ENCODE measurements around the gene COL1A2. TPM values are rescaled to one million over a fixed set of nuclear protein-coding genes. Genes with fewer than 3 reads are reported as not detected.
A peak's percentile ranks its signal among the peaks of the same experiment; 100 is the strongest.

The COL1A2 gene
- total RNA-seq, 4 donors from 2014 or later: 28.0 to 404 (median 59.1) TPM

DNA sequence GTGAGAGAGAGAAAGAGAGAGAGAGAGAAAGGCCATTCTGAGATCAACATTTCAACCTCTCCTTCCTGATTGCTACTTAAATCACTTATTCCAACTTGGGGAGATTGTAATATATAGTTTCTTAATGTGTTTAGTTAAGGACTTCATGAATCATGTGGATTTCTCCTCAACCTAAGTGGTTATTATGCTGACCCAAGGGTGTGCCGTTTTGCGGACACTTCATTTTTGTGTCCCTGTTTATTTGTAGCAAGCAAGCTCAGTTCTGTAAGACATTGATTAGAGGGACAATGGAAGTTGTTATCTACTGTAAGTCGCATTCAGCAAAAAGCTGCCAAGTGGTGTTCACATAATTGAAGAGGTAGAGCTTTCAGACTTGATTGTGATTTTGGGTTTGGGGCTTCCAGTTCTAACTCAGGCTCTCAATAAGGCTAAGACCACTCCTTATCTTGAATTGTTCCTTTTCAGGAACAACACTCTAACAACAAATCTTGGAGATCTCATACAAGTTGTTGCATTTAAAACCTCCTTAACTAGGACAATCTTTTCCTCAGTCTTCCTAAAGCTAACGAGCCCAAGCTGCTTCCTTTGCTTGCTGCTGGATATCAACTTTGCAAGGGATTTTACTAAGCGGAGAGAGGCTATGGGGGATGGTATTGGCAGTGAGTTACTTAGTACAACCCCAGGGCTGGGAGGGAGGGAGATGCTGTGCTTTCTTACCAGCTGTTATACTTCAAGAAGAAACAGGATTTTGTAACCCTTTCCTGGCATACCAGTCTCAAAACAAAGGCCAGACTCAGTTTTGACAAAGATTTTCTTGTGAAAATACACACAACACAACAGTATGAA is 19.8 kb upstream of the COL1A2 start:
- TF ChIP-seq POLR2A (IDR thresholded peaks at IDR 0.05): no peak
- TF ChIP-seq, protein P1, sequence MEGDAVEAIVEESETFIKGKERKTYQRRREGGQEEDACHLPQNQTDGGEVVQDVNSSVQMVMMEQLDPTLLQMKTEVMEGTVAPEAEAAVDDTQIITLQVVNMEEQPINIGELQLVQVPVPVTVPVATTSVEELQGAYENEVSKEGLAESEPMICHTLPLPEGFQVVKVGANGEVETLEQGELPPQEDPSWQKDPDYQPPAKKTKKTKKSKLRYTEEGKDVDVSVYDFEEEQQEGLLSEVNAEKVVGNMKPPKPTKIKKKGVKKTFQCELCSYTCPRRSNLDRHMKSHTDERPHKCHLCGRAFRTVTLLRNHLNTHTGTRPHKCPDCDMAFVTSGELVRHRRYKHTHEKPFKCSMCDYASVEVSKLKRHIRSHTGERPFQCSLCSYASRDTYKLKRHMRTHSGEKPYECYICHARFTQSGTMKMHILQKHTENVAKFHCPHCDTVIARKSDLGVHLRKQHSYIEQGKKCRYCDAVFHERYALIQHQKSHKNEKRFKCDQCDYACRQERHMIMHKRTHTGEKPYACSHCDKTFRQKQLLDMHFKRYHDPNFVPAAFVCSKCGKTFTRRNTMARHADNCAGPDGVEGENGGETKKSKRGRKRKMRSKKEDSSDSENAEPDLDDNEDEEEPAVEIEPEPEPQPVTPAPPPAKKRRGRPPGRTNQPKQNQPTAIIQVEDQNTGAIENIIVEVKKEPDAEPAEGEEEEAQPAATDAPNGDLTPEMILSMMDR (IDR thresholded peaks at IDR 0.05): no peak
- Histone ChIP-seq H3K4me3 (peak overlapping the region in 1 of 4 donors; percentile 2), H3K9me3 (no peaks in the 10 kb centered on the region), H3K4me1 (no peaks in the 10 kb centered on the region), H3K36me3 (no peaks in the 10 kb centered on the region), H3K27me3 (no peaks in the 10 kb centered on the region), H3K27ac (peak overlapping the region; percentile 3 to 84 (median 66))
- DNase-seq: peak in 1 of 3 donors; percentile 50

DNA sequence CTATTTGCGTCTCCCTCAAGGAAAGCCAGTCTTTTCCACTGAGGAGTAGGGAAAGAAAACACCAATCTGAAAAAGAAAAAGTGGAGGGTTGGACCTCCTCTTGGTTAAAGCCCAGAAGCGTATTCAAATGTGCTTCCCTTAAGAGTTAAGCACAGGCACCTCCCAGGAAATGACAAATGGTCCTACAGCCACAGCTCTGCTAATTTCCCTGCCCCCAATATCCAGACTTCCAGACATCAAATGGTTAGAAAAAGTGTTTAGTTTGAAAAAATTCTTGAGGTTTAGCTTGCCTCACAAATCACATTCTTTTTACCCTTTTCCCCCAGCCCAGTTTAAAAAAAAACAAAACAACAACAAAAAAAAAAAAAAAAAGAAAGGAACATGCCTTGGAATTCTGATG is 19.0 kb upstream of the COL1A2 start:
- Histone ChIP-seq H3K27me3 (no peaks in the 10 kb centered on the region), H3K36me3 (no peaks in the 10 kb centered on the region), H3K4me3 (peak overlapping the region in 1 of 4 donors; percentile 2), H3K4me1 (no peaks in the 10 kb centered on the region), H3K27ac (peak overlapping the region; percentile 3 to 84 (median 66)), H3K9me3 (no peaks in the 10 kb centered on the region)
- TF ChIP-seq, protein P1 (IDR thresholded peaks at IDR 0.05): no peak
- TF ChIP-seq POLR2A (IDR thresholded peaks at IDR 0.05): no peak
- no peak for DNase-seq

DNA sequence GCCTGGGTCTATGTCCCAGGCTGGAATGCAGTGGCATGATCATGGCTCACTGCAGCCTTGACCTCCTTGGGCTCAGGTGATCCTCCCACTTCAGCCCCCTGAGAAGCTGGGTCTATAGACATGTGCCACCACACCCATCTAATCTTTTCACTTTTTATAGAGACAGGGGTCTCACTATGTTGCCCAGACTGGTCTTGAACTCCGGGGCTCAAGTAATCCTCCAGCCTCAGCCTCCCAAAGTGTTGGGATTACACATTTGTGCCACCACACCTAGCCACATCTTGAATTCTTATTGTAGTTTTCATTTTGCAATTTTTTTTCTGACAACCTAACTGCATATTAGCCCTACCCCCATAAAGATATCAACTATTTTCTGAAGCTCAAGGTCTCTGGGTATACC is 18.4 kb upstream of the COL1A2 start:
- no peak for TF ChIP-seq POLR2A (IDR thresholded peaks at IDR 0.05)
- TF ChIP-seq, protein P1 (IDR thresholded peaks at IDR 0.05): no peak
- Histone ChIP-seq H3K9me3 (no peaks in the 10 kb centered on the region), H3K4me3 (no peak overlapping the region), H3K27me3 (no peaks in the 10 kb centered on the region), H3K36me3 (no peaks in the 10 kb centered on the region), H3K27ac (peak overlapping the region; percentile 14 to 84 (median 34)), H3K4me1 (no peaks in the 10 kb centered on the region)
- no peak for DNase-seq

DNA sequence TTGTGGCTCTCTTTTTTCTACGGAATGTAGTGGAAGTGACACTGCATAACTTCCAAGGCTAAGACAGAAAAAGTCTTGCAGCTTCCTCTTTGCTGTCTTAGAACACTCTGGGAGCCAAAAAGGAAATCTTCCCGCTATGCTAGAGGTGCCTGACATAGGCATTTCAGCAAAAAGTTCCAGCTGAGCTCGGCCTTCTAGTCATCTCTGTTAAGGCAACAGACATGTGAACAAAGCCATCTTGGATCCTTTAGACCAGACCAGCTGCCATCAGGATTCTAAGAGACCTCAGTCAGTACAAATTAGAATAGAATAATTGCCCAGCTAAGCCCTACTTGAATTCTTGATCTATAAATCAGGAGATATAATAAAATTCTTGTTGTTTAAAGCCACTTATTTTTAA is 16.3 kb upstream of the COL1A2 start:
- no peak for DNase-seq
- Histone ChIP-seq H3K9me3 (no peaks in the 10 kb centered on the region), H3K4me3 (no peak overlapping the region), H3K27me3 (no peaks in the 10 kb centered on the region), H3K4me1 (no peaks in the 10 kb centered on the region), H3K36me3 (no peaks in the 10 kb centered on the region), H3K27ac (no peak overlapping the region)
- TF ChIP-seq, protein P1 (IDR thresholded peaks at IDR 0.05): no peak

DNA sequence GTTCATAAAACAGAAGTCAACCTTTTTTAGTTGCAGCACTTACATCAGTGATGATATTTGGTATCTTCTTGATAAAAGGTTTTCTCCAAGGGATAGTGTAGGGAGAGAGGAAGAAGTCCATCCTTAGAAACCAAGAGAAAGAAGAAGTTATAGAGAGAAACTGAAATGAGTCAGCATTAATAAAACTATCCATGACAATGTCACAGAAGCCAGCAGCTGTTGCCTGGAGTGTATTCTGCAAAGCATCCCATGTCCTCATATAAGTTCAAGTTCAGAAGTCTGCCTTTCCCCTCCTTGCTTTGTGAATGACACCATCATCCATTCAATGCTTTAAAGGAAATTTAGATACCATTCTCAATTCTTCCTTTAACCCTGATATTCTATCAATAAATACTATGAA is 14.4 kb upstream of the COL1A2 start:
- TF ChIP-seq POLR2A (IDR thresholded peaks at IDR 0.05): no peak
- TF ChIP-seq, protein P1 (IDR thresholded peaks at IDR 0.05): no peak
- H3K27ac ChIP-seq: no peak overlapping the region
- DNase-seq: no peak
- no peaks in the 10 kb centered on the region for H3K36me3 ChIP-seq
- no peak overlapping the region for H3K4me3 ChIP-seq
- H3K9me3 ChIP-seq: no peaks in the 10 kb centered on the region
- no peaks in the 10 kb centered on the region for H3K4me1 ChIP-seq
- H3K27me3 ChIP-seq: no peaks in the 10 kb centered on the region
